Lower leg skin (tissue), 3 donors: ENCODE measurements around the gene ASPDH.

ENCODE experiments used
- CTCF ChIP-seq, 3 donors: fragments of 450-650 bp; IDR thresholded peaks; one replicate each; pipeline ENCODE4 v1.5.1; 2016; ENCODE audit warnings: antibody characterized with exemption in 3 of 3, mild to moderate bottlenecking in 3 of 3, moderate library complexity in 2 of 3
- POLR2A ChIP-seq, 2 donors: fragments of 450-650 bp; IDR thresholded peaks; one replicate each; pipeline ENCODE4 v1.6.1; 2016 to 2017; ENCODE audit warnings: antibody characterized with exemption in 2 of 2, mild to moderate bottlenecking in 1 of 2, moderate library complexity in 1 of 2

- no peak for TF ChIP-seq CTCF (IDR thresholded peaks at IDR 0.05)
- TF ChIP-seq POLR2A (IDR thresholded peaks at IDR 0.05), result no peak
These were observed 42.7 kb upstream of the ASPDH start for GRCh38 chr19:50556282-50557008.
